Psoas muscle (tissue), 8 donors: ENCODE data around the gene ARHGAP15. TPM values are rescaled to one million over a fixed set of nuclear protein-coding genes. Genes with fewer than 3 reads are reported as not detected.

ENCODE experiments used
- ATAC-seq, 4 donors: fragments of 200-7000 bp; cut with Tn5 transposase; one replicate each; pipeline ENCODE4 v1.9.1; 2020; ENCODE audit warnings: moderate library complexity in 3 of 4, mild to moderate bottlenecking in 2 of 4
- DNase-seq, 2 donors: peaks; one replicate each; pipeline ENCODE4 v3.0.0-alpha.2; 2020
- H3K27ac ChIP-seq: fragments of 200-600 bp; one replicate; pipeline ENCODE4 v1.8.0; 2022
- H3K27me3 ChIP-seq, 3 donors: fragments of 200-600 bp in 1 of 3; one replicate each; pipeline versions ENCODE4 v1.6.1 to v1.8.0; 2013 to 2022; ENCODE audit warnings: low read length in 2 of 3, mild to moderate bottlenecking in 2 of 3, moderate library complexity in 1 of 3; ENCODE audit not compliant: insufficient read depth in 3 of 3
- H3K36me3 ChIP-seq, 2 donors: fragments of 200-600 bp in 1 of 2; one replicate each; pipeline versions ENCODE4 v1.6.1 to v1.8.0; 2013 to 2022; ENCODE audit warnings: low read depth in 1 of 2, mild to moderate bottlenecking in 1 of 2, moderate library complexity in 1 of 2; ENCODE audit not compliant: insufficient read depth in 1 of 2
- H3K4me1 ChIP-seq: fragments of 200-600 bp; one replicate; pipeline ENCODE4 v1.8.0; 2022
- H3K4me3 ChIP-seq: fragments of 200-600 bp; one replicate; pipeline ENCODE4 v1.8.0; 2022; ENCODE audit warnings: mild to moderate bottlenecking
- H3K9me3 ChIP-seq: fragments of 200-600 bp; one replicate; pipeline ENCODE4 v1.8.0; 2022
- CTCF ChIP-seq: fragments of 200-600 bp; IDR thresholded peaks from one replicate; pipeline ENCODE4 v1.8.0; 2022; ENCODE audit warnings: antibody characterized with exemption
- WGBS, 3 donors: extraction: QIAGEN DNeasy Blood & Tissue Kit; methylation state at CpG; one replicate each; pipeline versions ENCODE4 v1.1.6 to v1.1.7; 2013; 5-methylcytosine and 5-hydroxymethylcytosine counted together
- intact Hi-C, 2 donors: fragments of 100-400 bp; cut with DNase I; formaldehyde crosslinking; loops; one replicate each; pipeline versions ENCODE4 v1.11.0 to v1.14.2; 2022
- polyA plus RNA-seq, 3 donors: library from polyadenylated mRNA; stranded (reverse); fragments of 200-250 nt; gene quantifications; one replicate each; pipeline ENCODE4 v1.2.3, GENCODE V29; 2013
- total RNA-seq, 4 donors: library from RNA; stranded (reverse); fragmentation: NEBNext Ultra II Directional in 2 of 4; extraction: Animal tissue kit (Norgen Biotek cat#: 25700) in 2 of 4; gene quantifications; one replicate each; pipeline versions ENCODE4 v1.2.1 to v1.2.4, GENCODE V29; 2021 to 2023
- donor health status: healthy with polysubstance abuse.
- donor health status: DM: no; HTN: no; CAD: no; lungs with moderate emphysema.
- donor health status: Bipolar disorder and iron deficiency.
- donor health status: healthy.
- donor health status: DM: yes; HTN: yes; CAD: no.
- donor health status: DM: no; HTN: no; CAD: no.
- donor health status: DM: no; HTN: no; CAD: no.
- donor health status: DM: yes; HTN: yes; CAD: no.

The ARHGAP15 gene
- total and polyA plus RNA-seq, 7 donors = 0.49 to 3.1 (median 0.95) TPM

- WGBS, 3 donors = 48 to 76% (median 49%) methylated on average over 2 of the region's 2 CpGs
- TF ChIP-seq CTCF = no peak
- no peaks in the 10 kb centered on the region for H3K9me3 ChIP-seq
- no peaks in the 10 kb centered on the region for H3K27me3 ChIP-seq
- H3K36me3 ChIP-seq = no peaks in the 10 kb centered on the region
- no peaks in the 10 kb centered on the region for H3K4me1 ChIP-seq
- H3K4me3 ChIP-seq = no peak overlapping the region
- ATAC-seq (no peak), DNase-seq (no peak)
- H3K27ac ChIP-seq = no peak overlapping the region
- intact Hi-C loops = no loop called here
These were observed 418.8 kb downstream of the ARHGAP15 start for GRCh38 chr2:143548032-143548431.

- 70 to 78% (median 74%) methylated on average over 2 of the region's 2 CpGs for WGBS, 3 donors
- TF ChIP-seq CTCF = no peak
These were observed 421.3 kb downstream of the ARHGAP15 start for GRCh38 chr2:143550500-143550899.

GRCh38 chr2:143551971-143552650, 422.9 kb downstream of the ARHGAP15 start:
- ATAC-seq (no peak), DNase-seq (no peak)
- no peaks in the 10 kb centered on the region for H3K27me3 ChIP-seq
- no peak overlapping the region for H3K4me3 ChIP-seq
- intact Hi-C loops = no loop called here
- no peaks in the 10 kb centered on the region for H3K4me1 ChIP-seq
- no peaks in the 10 kb centered on the region for H3K36me3 ChIP-seq
- WGBS, 3 donors = 21 to 35% (median 24%) methylated on average over 9 of the region's 9 CpGs
- no peak overlapping the region for H3K27ac ChIP-seq
- TF ChIP-seq CTCF = no peak
- no peaks in the 10 kb centered on the region for H3K9me3 ChIP-seq

More at GRCh38 chr2:143550500-143550899, 421.3 kb downstream of the ARHGAP15 start:
- Histone ChIP-seq H3K9me3 (no peaks in the 10 kb centered on the region), H3K27me3 (no peaks in the 10 kb centered on the region), H3K36me3 (no peaks in the 10 kb centered on the region), H3K4me3 (no peak overlapping the region), H3K4me1 (no peaks in the 10 kb centered on the region), H3K27ac (no peak overlapping the region)
- DNase-seq = no peak
- intact Hi-C loops = no loop called here
- no peak for ATAC-seq

DNA sequence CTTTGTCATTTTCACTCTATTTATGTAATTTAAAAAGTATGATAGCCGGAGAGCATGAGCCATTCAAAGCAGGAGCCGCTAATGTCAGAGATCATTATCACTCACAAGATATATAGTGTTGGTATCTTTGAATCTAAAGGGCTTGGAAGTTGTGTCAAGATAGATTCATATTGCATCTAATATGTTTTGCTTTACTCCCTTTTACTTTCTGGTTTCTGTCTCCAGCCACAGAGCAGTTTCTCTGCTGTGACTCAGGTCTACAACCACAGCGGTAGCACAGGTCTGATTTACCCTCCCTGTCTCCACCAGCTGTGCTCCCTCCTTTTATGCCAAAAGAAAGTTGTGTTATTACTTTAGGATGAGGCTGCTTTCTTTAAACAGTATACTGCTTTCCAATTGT, 424.0 kb downstream of the ARHGAP15 start:
- H3K27me3 ChIP-seq = no peaks in the 10 kb centered on the region
- 87 to 88% (median 88%) methylated on average over 3 of the region's 3 CpGs for WGBS, 3 donors
- intact Hi-C loops = no loop called here
- no peak overlapping the region for H3K4me3 ChIP-seq
- no peak for TF ChIP-seq CTCF
- DNase-seq (no peak), ATAC-seq (no peak)
- H3K27ac ChIP-seq = no peak overlapping the region
- H3K36me3 ChIP-seq = no peaks in the 10 kb centered on the region
- H3K4me1 ChIP-seq = no peaks in the 10 kb centered on the region
- H3K9me3 ChIP-seq = no peaks in the 10 kb centered on the region

DNA sequence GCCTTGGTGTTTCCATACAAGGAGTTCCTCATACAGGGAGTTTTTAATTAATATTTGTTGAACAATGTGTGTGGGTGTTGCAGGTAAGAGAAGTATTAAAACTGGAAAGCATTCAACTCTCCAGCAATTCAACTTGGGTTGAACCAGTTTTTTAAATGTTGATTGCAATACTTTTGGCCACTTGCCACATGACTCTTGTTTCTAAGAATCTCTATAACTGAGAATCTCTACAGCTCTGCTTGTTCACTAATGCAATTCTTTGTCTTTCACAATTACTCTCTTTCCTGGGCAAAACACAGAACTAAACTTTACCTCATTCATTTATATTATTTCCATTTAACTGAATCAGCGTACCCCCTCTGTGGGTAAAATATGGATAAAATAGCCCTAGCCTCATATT, 429.4 kb downstream of the ARHGAP15 start:
- ATAC-seq = no peak
- DNase-seq = no peak
- Histone ChIP-seq H3K36me3 (no peaks in the 10 kb centered on the region), H3K4me3 (no peak overlapping the region), H3K9me3 (no peaks in the 10 kb centered on the region), H3K27me3 (peaks cover 0 to 2% (median 0%) of the 10 kb centered on the region in 3 donors), H3K27ac (no peak overlapping the region), H3K4me1 (no peaks in the 10 kb centered on the region)
- intact Hi-C loops = no loop called here
- TF ChIP-seq CTCF = no peak
- WGBS, 3 donors = 91 to 94% (median 94%) methylated on average over 1 of the region's 1 CpG
